GM21360 (cell line): Measurements from ENCODE around the gene NHS.

ENCODE experiments used
- ATAC-seq: cut with Tn5 transposase; IDR thresholded peaks from one replicate; pipeline ENCODE4 v1.9.1; 2021; ENCODE audit warnings: mild to moderate bottlenecking, moderate library complexity; ENCODE audit not compliant: unreplicated experiment

The NHS gene

GRCh38 chrX:17718649-17719165 is 343.7 kb downstream of the NHS start:
- ATAC-seq, result no peak

- no peak for ATAC-seq
These were observed 344.7 kb downstream of the NHS start for GRCh38 chrX:17719711-17720110.

GRCh38 chrX:17721715-17722114 is 346.7 kb downstream of the NHS start:
- ATAC-seq, result no peak

GRCh38 chrX:17725181-17725580 is 350.2 kb downstream of the NHS start:
- no peak for ATAC-seq

- no peak for ATAC-seq
These were observed 357.3 kb downstream of the NHS start for GRCh38 chrX:17732138-17732783.

- ATAC-seq, result no peak
These were observed 360.4 kb downstream of the NHS start for GRCh38 chrX:17735406-17735805.

- ATAC-seq, result no peak
These were observed 361.5 kb downstream of the NHS start for GRCh38 chrX:17736478-17736855.

GRCh38 chrX:17736856-17737709 is 362.1 kb downstream of the NHS start, which contains the start of gene SCML1:
Gene SCML1, plus strand, starts transcription at chrX:17737493. Its CDS starts 6,694 bp downstream, at chrX:17744187.
- no peak for ATAC-seq

- ATAC-seq, result no peak
These were observed 362.6 kb downstream of the NHS start for GRCh38 chrX:17737710-17737985.

- no peak for ATAC-seq
These were observed 363.1 kb downstream of the NHS start for GRCh38 chrX:17737986-17738713.

- no peak for ATAC-seq
These were observed 363.9 kb downstream of the NHS start for GRCh38 chrX:17738737-17739535.

GRCh38 chrX:17740137-17741122 is 365.4 kb downstream of the NHS start:
- ATAC-seq, result no peak

GRCh38 chrX:17741123-17741511 is 366.1 kb downstream of the NHS start:
- no peak for ATAC-seq

GRCh38 chrX:17743913-17744312 is 368.9 kb downstream of the NHS start:
- ATAC-seq, result no peak

- ATAC-seq, result no peak
These were observed 370.0 kb downstream of the NHS start for GRCh38 chrX:17744896-17745523.

GRCh38 chrX:17747692-17748091 is 372.7 kb downstream of the NHS start:
- no peak for ATAC-seq

GRCh38 chrX:17748684-17749083 is 373.7 kb downstream of the NHS start:
- no peak for ATAC-seq

- ATAC-seq, result no peak
These were observed 375.4 kb downstream of the NHS start for GRCh38 chrX:17750436-17750835.

GRCh38 chrX:17758382-17758781 is 383.4 kb downstream of the NHS start:
- no peak for ATAC-seq
